Measurements from ENCODE around the gene NTRK2. TPM values are rescaled to one million over a fixed set of nuclear protein-coding genes. Genes with fewer than 3 reads are reported as not detected.

The NTRK2 gene
- total and polyA plus RNA-seq, 3 donors from 2014 or later, result 5.3 to 10.8 (median 5.6) TPM

- Histone ChIP-seq H3K27ac (no peak overlapping the region), H3K9me3 (no peaks in the 10 kb centered on the region), H3K27me3 (no peaks in the 10 kb centered on the region), H3K4me1 (peaks cover 5% of the 10 kb centered on the region), H3K4me3 (no peak overlapping the region), H3K36me3 (ENCODE audit: low read depth, missing control alignments) (no peaks in the 10 kb centered on the region)
- WGBS, 2 donors, result 38 to 47% methylated on average over 9 of the region's 9 CpGs
- TF ChIP-seq, protein P1, sequence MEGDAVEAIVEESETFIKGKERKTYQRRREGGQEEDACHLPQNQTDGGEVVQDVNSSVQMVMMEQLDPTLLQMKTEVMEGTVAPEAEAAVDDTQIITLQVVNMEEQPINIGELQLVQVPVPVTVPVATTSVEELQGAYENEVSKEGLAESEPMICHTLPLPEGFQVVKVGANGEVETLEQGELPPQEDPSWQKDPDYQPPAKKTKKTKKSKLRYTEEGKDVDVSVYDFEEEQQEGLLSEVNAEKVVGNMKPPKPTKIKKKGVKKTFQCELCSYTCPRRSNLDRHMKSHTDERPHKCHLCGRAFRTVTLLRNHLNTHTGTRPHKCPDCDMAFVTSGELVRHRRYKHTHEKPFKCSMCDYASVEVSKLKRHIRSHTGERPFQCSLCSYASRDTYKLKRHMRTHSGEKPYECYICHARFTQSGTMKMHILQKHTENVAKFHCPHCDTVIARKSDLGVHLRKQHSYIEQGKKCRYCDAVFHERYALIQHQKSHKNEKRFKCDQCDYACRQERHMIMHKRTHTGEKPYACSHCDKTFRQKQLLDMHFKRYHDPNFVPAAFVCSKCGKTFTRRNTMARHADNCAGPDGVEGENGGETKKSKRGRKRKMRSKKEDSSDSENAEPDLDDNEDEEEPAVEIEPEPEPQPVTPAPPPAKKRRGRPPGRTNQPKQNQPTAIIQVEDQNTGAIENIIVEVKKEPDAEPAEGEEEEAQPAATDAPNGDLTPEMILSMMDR (IDR thresholded peaks at IDR 0.05), result no peak
- no peak for TF ChIP-seq POLR2A (IDR thresholded peaks at IDR 0.05)
- intact Hi-C loops (cut with DNase I; ENCODE audit: low total_unique reads), result no loop called here
- no peak for DNase-seq
These were observed 369.5 kb downstream of the NTRK2 start for GRCh38 chr9:85038824-85039608.

- TF ChIP-seq, protein P1 (IDR thresholded peaks at IDR 0.05), result no peak
- no peak for TF ChIP-seq POLR2A (IDR thresholded peaks at IDR 0.05)
- no peak overlapping the region for H3K27ac ChIP-seq
- WGBS, 2 donors, result 61 to 63% methylated on average over 7 of the region's 7 CpGs
- no peak for DNase-seq
- intact Hi-C loops (cut with DNase I; ENCODE audit: low total_unique reads), result no loop called here
- no peaks in the 10 kb centered on the region for H3K36me3 ChIP-seq (ENCODE audit: low read depth, missing control alignments)
- H3K4me1 ChIP-seq, result peaks cover 5% of the 10 kb centered on the region
- no peak overlapping the region for H3K4me3 ChIP-seq
- H3K27me3 ChIP-seq, result no peaks in the 10 kb centered on the region
- no peaks in the 10 kb centered on the region for H3K9me3 ChIP-seq
These were observed 370.6 kb downstream of the NTRK2 start for GRCh38 chr9:85040146-85040545.

DNA sequence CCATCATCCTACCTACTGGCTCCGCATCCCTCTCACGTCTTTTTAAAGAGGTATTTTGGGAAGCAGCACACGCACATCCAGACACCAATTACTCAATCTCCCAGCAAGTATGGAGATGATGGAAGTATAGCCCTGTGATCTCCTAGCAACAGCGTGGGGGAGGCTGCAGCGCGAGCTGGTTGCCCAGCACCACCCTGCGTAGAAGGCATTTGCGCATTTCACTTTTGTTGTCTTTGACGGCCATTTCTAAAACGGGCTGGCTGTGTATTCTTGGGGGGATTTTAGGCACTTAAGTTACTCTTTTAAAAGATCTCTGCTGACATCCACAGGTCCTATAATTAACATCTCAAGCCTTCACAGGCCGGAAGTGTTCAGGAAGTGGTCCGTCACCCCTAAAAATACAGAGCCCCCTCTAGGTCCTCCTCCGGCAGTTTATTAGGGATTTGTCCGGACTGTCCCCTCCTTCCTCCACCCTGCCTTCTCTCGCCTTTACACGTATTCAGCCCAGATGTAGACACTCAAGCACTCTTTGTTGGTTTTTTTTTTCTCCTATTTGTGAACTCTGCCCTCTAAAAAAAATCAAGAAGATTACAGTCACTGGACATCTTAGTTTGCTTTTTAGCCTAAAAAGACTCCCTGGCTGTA lies 371.4 kb downstream of the NTRK2 start:
- intact Hi-C loops (cut with DNase I; ENCODE audit: low total_unique reads), result no loop called here
- Histone ChIP-seq H3K27me3 (no peaks in the 10 kb centered on the region), H3K27ac (no peak overlapping the region), H3K36me3 (ENCODE audit: low read depth, missing control alignments) (no peaks in the 10 kb centered on the region), H3K4me3 (peak overlapping the region; percentile 24 to 30), H3K9me3 (no peaks in the 10 kb centered on the region), H3K4me1 (peaks cover 5% of the 10 kb centered on the region)
- DNase-seq, result peak; percentile 86
- TF ChIP-seq POLR2A (IDR thresholded peaks at IDR 0.05), result no peak
- TF ChIP-seq, protein P1 (IDR thresholded peaks at IDR 0.05), result no peak
- WGBS, 2 donors, result 10 to 17% methylated on average over 16 of the region's 16 CpGs

GRCh38 chr9:85041466-85042137 lies 372.1 kb downstream of the NTRK2 start:
- Histone ChIP-seq H3K36me3 (ENCODE audit: low read depth, missing control alignments) (no peaks in the 10 kb centered on the region), H3K27me3 (no peaks in the 10 kb centered on the region), H3K9me3 (no peaks in the 10 kb centered on the region), H3K4me1 (peaks cover 5% of the 10 kb centered on the region), H3K4me3 (peak overlapping the region in 1 of 2 donors; percentile 24), H3K27ac (no peak overlapping the region)
- 91 to 93% methylated on average over 2 of the region's 2 CpGs for WGBS, 2 donors
- intact Hi-C loops (cut with DNase I; ENCODE audit: low total_unique reads), result no loop called here
- DNase-seq, result peak; percentile 24
- no peak for TF ChIP-seq POLR2A (IDR thresholded peaks at IDR 0.05)
- TF ChIP-seq, protein P1 (IDR thresholded peaks at IDR 0.05), result no peak
